GM19043 (cell line): Measurements from ENCODE around the gene PIGS.

Experiments
- ATAC-seq: cut with Tn5 transposase; IDR thresholded peaks from one replicate; pipeline ENCODE4 v1.9.1; 2021; ENCODE audit warnings: low read depth; ENCODE audit not compliant: unreplicated experiment

PIGS gene

GRCh38 chr17:28551421-28552175, 19.7 kb downstream of the PIGS start:
- no peak for ATAC-seq

GRCh38 chr17:28550858-28551257, 20.5 kb downstream of the PIGS start:
- no peak for ATAC-seq

GRCh38 chr17:28549236-28550132, 21.8 kb downstream of the PIGS start:
- ATAC-seq = no peak

- no peak for ATAC-seq
These were observed 22.8 kb downstream of the PIGS start for GRCh38 chr17:28548417-28549130.

- ATAC-seq = no peak
These were observed 23.5 kb downstream of the PIGS start for GRCh38 chr17:28547623-28548416.

GRCh38 chr17:28547096-28547622, 24.2 kb downstream of the PIGS start:
- ATAC-seq = no peak

GRCh38 chr17:28545787-28546415, 25.4 kb downstream of the PIGS start:
- ATAC-seq = no peak

GRCh38 chr17:28545141-28545503, 26.2 kb downstream of the PIGS start:
- ATAC-seq = no peak

GRCh38 chr17:28544402-28545140, 26.8 kb downstream of the PIGS start:
- no peak for ATAC-seq

GRCh38 chr17:28541439-28541838, 29.9 kb downstream of the PIGS start:
- ATAC-seq = no peak

GRCh38 chr17:28540231-28540630, 31.1 kb downstream of the PIGS start:
- no peak for ATAC-seq

GRCh38 chr17:28538296-28538895, 32.9 kb downstream of the PIGS start:
- no peak for ATAC-seq

GRCh38 chr17:28537219-28537610, 34.1 kb downstream of the PIGS start:
- ATAC-seq = no peak

GRCh38 chr17:28536532-28537218, 34.6 kb downstream of the PIGS start:
- ATAC-seq = no peak

GRCh38 chr17:28534740-28535375, 36.5 kb downstream of the PIGS start:
- no peak for ATAC-seq

- no peak for ATAC-seq
These were observed 38.1 kb downstream of the PIGS start for GRCh38 chr17:28533091-28533807.
